Smooth muscle cell (in vitro differentiated cells): ENCODE data around the gene SHLD2. TPM values are rescaled to one million over a fixed set of nuclear protein-coding genes. Genes with fewer than 3 reads are reported as not detected.

Source experiments
- DNase-seq: peaks from one replicate; lab custom pipeline; 2025; ENCODE audit not compliant: unreplicated experiment; lab: John Stamatoyannopoulos, UW
- H2AFZ ChIP-seq: fragments of 200-600 bp; sonication (generic); 2 replicates; pipeline ENCODE4 v1.6.0; 2016; ENCODE audit warnings: antibody characterized with exemption, low read depth, mild to moderate bottlenecking
- H3F3A ChIP-seq: fragments of 200-600 bp; sonication (generic); 2 replicates; pipeline ENCODE4 v1.6.0; 2017; ENCODE audit warnings: antibody characterized with exemption, low read depth
- H3K27ac ChIP-seq: fragments of 200-600 bp; sonication (generic); 2 replicates; pipeline ENCODE4 v1.5.1; 2016; ENCODE audit warnings: low read depth, mild to moderate bottlenecking
- H3K27me3 ChIP-seq: fragments of 200-600 bp; sonication (generic); 2 replicates; pipeline ENCODE4 v1.6.1; 2016; ENCODE audit warnings: low read depth, mild to moderate bottlenecking
- H3K36me3 ChIP-seq: fragments of 200-600 bp; sonication (generic); 2 replicates; pipeline ENCODE4 v1.5.1; 2016; ENCODE audit warnings: low read depth
- H3K4me1 ChIP-seq: fragments of 200-600 bp; sonication (generic); 2 replicates; pipeline ENCODE4 v1.5.1; 2016; ENCODE audit warnings: low read depth
- H3K4me2 ChIP-seq: fragments of 200-600 bp; sonication (generic); 2 replicates; pipeline ENCODE4 v1.6.0; 2016; ENCODE audit warnings: mild to moderate bottlenecking
- H3K4me3 ChIP-seq: fragments of 200-600 bp; sonication (generic); 2 replicates; pipeline ENCODE4 v1.5.1; 2016; ENCODE audit warnings: mild to moderate bottlenecking
- H3K79me2 ChIP-seq: fragments of 200-600 bp; sonication (generic); 2 replicates; pipeline ENCODE4 v1.6.0; 2016; ENCODE audit warnings: low read depth, mild to moderate bottlenecking
- H3K9ac ChIP-seq: fragments of 200-600 bp; sonication (generic); 2 replicates; pipeline ENCODE4 v1.6.0; 2016; ENCODE audit warnings: low read depth
- H3K9me3 ChIP-seq: fragments of 200-600 bp; sonication (generic); replicated peaks from 2 replicates; pipeline ENCODE4 v1.5.1; 2016; ENCODE audit warnings: low read depth
- H4K20me1 ChIP-seq: fragments of 200-600 bp; sonication (generic); 2 replicates; pipeline ENCODE4 v1.6.0; 2016; ENCODE audit warnings: low read depth
- CTCF ChIP-seq: fragments of 200-600 bp; sonication (generic); IDR thresholded peaks from 2 replicates; pipeline ENCODE4 v1.5.1; 2017; ENCODE audit warnings: borderline replicate concordance, mild to moderate bottlenecking, antibody characterized with exemption; ENCODE audit not compliant: insufficient read depth, poor library complexity, severe bottlenecking
- WGBS: methylation state at CpG from one replicate; pipeline ENCODE4 v1.1.7; 2016; ENCODE audit warnings: low lambda C conversion rate; 5-methylcytosine and 5-hydroxymethylcytosine counted together
- polyA plus RNA-seq: library from polyadenylated mRNA; unstranded; fragments of >200 nt; fragmentation: Nextera tagmentation; extraction: Ambion mirVana; gene quantifications from 2 replicates; pipeline ENCODE4 v1.2.1, GENCODE V29; 2016
- total RNA-seq: library from RNA; depleted of rRNA; stranded (reverse); fragments of >200 nt; gene quantifications from 2 replicates; pipeline ENCODE4 v1.2.3, GENCODE V29; 2014

Gene SHLD2
- total and polyA plus RNA-seq, 2 experiments from 2014 or later: 10.4 to 20.0 TPM

- Histone ChIP-seq H3K4me2 (no peak overlapping the region), H3K27me3 (no peaks in the 10 kb centered on the region), H3K79me2 (no peaks in the 10 kb centered on the region), H3K36me3 (peaks cover 33% of the 10 kb centered on the region), H4K20me1 (no peaks in the 10 kb centered on the region), H3K4me1 (peaks cover 11% of the 10 kb centered on the region), H3K9ac (no peak overlapping the region), H3K4me3 (no peak overlapping the region), H3K27ac (no peak overlapping the region), H3F3A (peaks cover 10% of the 10 kb centered on the region), H2AFZ (no peak overlapping the region), H3K9me3 (no peaks in the 10 kb centered on the region)
- TF ChIP-seq CTCF: no peak
- 95% methylated on average over 1 of the region's 1 CpG for WGBS
- DNase-seq: no peak
Measured at GRCh38 chr10:87059401-87059800, 35.6 kb upstream of the SHLD2 start.

- Histone ChIP-seq H3K27me3 (no peaks in the 10 kb centered on the region), H3K9me3 (no peaks in the 10 kb centered on the region), H4K20me1 (no peaks in the 10 kb centered on the region), H3K9ac (no peak overlapping the region), H3K79me2 (no peaks in the 10 kb centered on the region), H3K4me1 (peaks cover under 1% of the 10 kb centered on the region), H3K4me2 (no peak overlapping the region), H2AFZ (no peak overlapping the region), H3K27ac (no peak overlapping the region), H3K36me3 (peaks cover 33% of the 10 kb centered on the region), H3F3A (peaks cover under 1% of the 10 kb centered on the region), H3K4me3 (no peak overlapping the region)
- 94% methylated on average over 6 of the region's 6 CpGs for WGBS
- DNase-seq: no peak
- TF ChIP-seq CTCF: no peak
Measured at GRCh38 chr10:87060280-87060928, 34.6 kb upstream of the SHLD2 start.

GRCh38 chr10:87064651-87065050 lies 30.4 kb upstream of the SHLD2 start:
- WGBS: 96% methylated on average over 5 of the region's 5 CpGs
- H3K4me1 ChIP-seq: no peaks in the 10 kb centered on the region
- H3K4me2 ChIP-seq: no peak overlapping the region

More at GRCh38 chr10:87064651-87065050, 30.4 kb upstream of the SHLD2 start:
- no peaks in the 10 kb centered on the region for H3K27me3 ChIP-seq
- no peak overlapping the region for H2AFZ ChIP-seq
- H3K36me3 ChIP-seq: peaks cover 20% of the 10 kb centered on the region
- no peaks in the 10 kb centered on the region for H4K20me1 ChIP-seq
- no peaks in the 10 kb centered on the region for H3K9me3 ChIP-seq
- no peaks in the 10 kb centered on the region for H3K79me2 ChIP-seq
- no peak for TF ChIP-seq CTCF
- no peak overlapping the region for H3K27ac ChIP-seq
- no peak overlapping the region for H3K4me3 ChIP-seq
- H3F3A ChIP-seq: no peaks in the 10 kb centered on the region
- H3K9ac ChIP-seq: no peak overlapping the region
- DNase-seq: no peak
